Daoy (cell line): ENCODE results near the gene DCDC2C. TPM values are rescaled to one million over a fixed set of nuclear protein-coding genes. Genes with fewer than 3 reads are reported as not detected.

Source experiments
- DNase-seq: peaks from one replicate; pipeline ENCODE4 v3.0.0-alpha.2; 2015; ENCODE audit warnings: low read depth
- total RNA-seq: library from RNA; depleted of rRNA; stranded (reverse); fragments of >200 nt; shearing (Covaris generic); gene quantifications from 2 replicates; pipeline ENCODE4 v1.2.3, GENCODE V29; 2014

The DCDC2C gene
- total RNA-seq, 1 experiment from 2014 or later, result not detected

- no peak for DNase-seq
These were observed 5.8 kb downstream of the DCDC2C start for GRCh38 chr2:3709225-3709624.

- no peak for DNase-seq
These were observed 9.0 kb downstream of the DCDC2C start for GRCh38 chr2:3712424-3712823.

- DNase-seq, result no peak
These were observed 9.6 kb downstream of the DCDC2C start for GRCh38 chr2:3712831-3713503.

- no peak for DNase-seq
These were observed 15.3 kb downstream of the DCDC2C start for GRCh38 chr2:3718679-3719078.

GRCh38 chr2:3725002-3725401, 21.6 kb downstream of the DCDC2C start:
- DNase-seq, result no peak

GRCh38 chr2:3725458-3726250, 22.3 kb downstream of the DCDC2C start:
- DNase-seq, result no peak

GRCh38 chr2:3726511-3726910, 23.1 kb downstream of the DCDC2C start:
- DNase-seq, result no peak

GRCh38 chr2:3727397-3728045, 24.1 kb downstream of the DCDC2C start:
- DNase-seq, result no peak

GRCh38 chr2:3728104-3729054, 25.0 kb downstream of the DCDC2C start:
- peak; percentile 64 for DNase-seq

GRCh38 chr2:3729055-3729448, 25.7 kb downstream of the DCDC2C start:
- no peak for DNase-seq

GRCh38 chr2:3729786-3730185, 26.4 kb downstream of the DCDC2C start:
- no peak for DNase-seq

- peak; percentile 74 for DNase-seq
These were observed 27.3 kb downstream of the DCDC2C start for GRCh38 chr2:3730646-3731045.

GRCh38 chr2:3731829-3732228, 28.5 kb downstream of the DCDC2C start:
- DNase-seq, result no peak

GRCh38 chr2:3736112-3736511, 32.7 kb downstream of the DCDC2C start:
- DNase-seq, result no peak

- DNase-seq, result no peak
These were observed 33.8 kb downstream of the DCDC2C start for GRCh38 chr2:3737128-3737527.

GRCh38 chr2:3738454-3738853, 35.1 kb downstream of the DCDC2C start:
- peak; percentile 72 for DNase-seq

GRCh38 chr2:3739313-3739712, 35.9 kb downstream of the DCDC2C start:
- no peak for DNase-seq

GRCh38 chr2:3741396-3741795, 38.0 kb downstream of the DCDC2C start:
- no peak for DNase-seq

GRCh38 chr2:3741867-3742602, 38.7 kb downstream of the DCDC2C start:
- DNase-seq, result no peak

GRCh38 chr2:3742743-3743508, 39.6 kb downstream of the DCDC2C start:
- DNase-seq, result no peak
